Esophagus muscularis mucosa (tissue), 4 donors: ENCODE measurements around the gene NUDT1. TPM values are rescaled to one million over a fixed set of nuclear protein-coding genes. Genes with fewer than 3 reads are reported as not detected.

Source experiments
- DNase-seq: peaks from one replicate; pipeline ENCODE4 v3.0.0-alpha.2; 2017; ENCODE audit errors: extremely low spot score
- H3K27ac ChIP-seq, 4 donors: fragments of 200-600 bp; sonication (generic); replicated peaks in 1 of 4; 1 replicate in 3 of 4; 2 replicates in 1 of 4; pipeline ENCODE4 v1.5.1; 2016 to 2019; ENCODE audit warnings: mild to moderate bottlenecking in 1 of 4
- H3K27me3 ChIP-seq, 4 donors: fragments of 200-600 bp; sonication (generic); one replicate each; pipeline versions ENCODE4 v1.5.1 to v1.6.0; 2016 to 2019
- H3K36me3 ChIP-seq, 4 donors: fragments of 200-600 bp; sonication (generic); one replicate each; pipeline ENCODE4 v1.5.1; 2016 to 2019
- H3K4me1 ChIP-seq, 4 donors: fragments of 200-600 bp; sonication (generic); one replicate each; pipeline ENCODE4 v1.5.1; 2016 to 2019
- H3K4me3 ChIP-seq, 4 donors: fragments of 200-600 bp; sonication (generic); 1 replicate in 2 of 4; 2 replicates in 2 of 4; pipeline ENCODE4 v1.5.1; 2016 to 2019; ENCODE audit warnings: mild to moderate bottlenecking in 4 of 4, moderate library complexity in 1 of 4
- H3K9me3 ChIP-seq, 4 donors: fragments of 200-600 bp; sonication (generic); 1 replicate in 3 of 4; 2 replicates in 1 of 4; pipeline ENCODE4 v1.5.1; 2016 to 2019
- EP300 ChIP-seq: sonication (generic); formaldehyde crosslinking; IDR thresholded peaks from one replicate; pipeline ENCODE4 v1.6.1; 2017; ENCODE audit warnings: antibody characterized with exemption
- POLR2A ChIP-seq: fragments of 450-650 bp; IDR thresholded peaks from one replicate; pipeline ENCODE4 v1.6.1; 2017; ENCODE audit warnings: antibody characterized with exemption, moderate library complexity, mild to moderate bottlenecking, low read depth
- POLR2AphosphoS5 ChIP-seq, 2 donors: sonication (generic); formaldehyde crosslinking; IDR thresholded peaks; one replicate each; pipeline ENCODE4 v1.6.1; 2017; ENCODE audit warnings: antibody characterized with exemption in 2 of 2
- WGBS: methylation state at CpG from one replicate; pipeline ENCODE4 v1.1.5; 2018; 5-methylcytosine and 5-hydroxymethylcytosine counted together
- intact Hi-C: fragments of 100-400 bp; cut with DNase I; formaldehyde crosslinking; loops from one replicate; pipeline ENCODE4 v1.15.1; 2023
- total RNA-seq, 4 donors: library from RNA; depleted of rRNA; stranded (reverse); fragments of >200 nt; gene quantifications; one replicate each; pipeline versions ENCODE4 v1.1.0 to v1.2.1, GENCODE V29; 2016
- TF ChIP-seq, protein P1 (sequence below), 3 experiments: fragments of 200-600 bp in 2 of 3; fragments of 450-650 bp in 1 of 3; sonication (generic) in 2 of 3; IDR thresholded peaks; one replicate each; pipeline ENCODE4 v1.5.1; 2017 to 2019; ENCODE audit warnings: antibody characterized with exemption in 3 of 3, mild to moderate bottlenecking in 2 of 3, moderate library complexity in 1 of 3

Gene NUDT1
- total RNA-seq, 4 donors from 2014 or later, result 10.9 to 18.7 (median 18.0) TPM

DNA sequence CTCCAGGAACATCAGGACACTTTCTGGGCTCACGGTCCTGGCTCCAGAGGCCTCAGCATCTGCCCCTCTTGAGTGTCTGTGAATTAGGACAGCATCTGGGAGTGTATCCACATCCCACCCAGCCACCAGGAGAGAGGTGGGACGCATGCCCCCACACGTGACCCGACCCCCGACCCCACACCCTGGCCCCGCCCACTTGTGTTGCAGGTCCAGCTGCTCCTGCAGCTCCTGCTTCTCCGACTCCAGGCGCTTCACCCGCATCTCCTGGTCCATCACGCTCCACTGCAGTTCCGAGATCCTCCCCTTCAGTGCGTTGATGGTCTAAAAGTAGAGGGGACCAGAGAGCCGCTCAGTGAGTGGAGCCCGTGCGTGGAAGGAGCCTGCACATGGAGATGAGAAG lies 22.9 kb upstream of the NUDT1 start:
- Histone ChIP-seq H3K27ac (no peak overlapping the region), H3K9me3 (no peaks in the 10 kb centered on the region), H3K4me1 (peaks cover 0 to 5% (median 2%) of the 10 kb centered on the region in 4 donors), H3K4me3 (no peak overlapping the region), H3K36me3 (peaks cover 37 to 100% (median 91%) of the 10 kb centered on the region in 4 donors), H3K27me3 (no peaks in the 10 kb centered on the region)
- intact Hi-C loops, result loop anchor here (5.0 kb wide), 1 partner anchor 637 kb away; no protein-coding TSS in a partner anchor
- TF ChIP-seq EP300, result no peak
- TF ChIP-seq, protein P1, sequence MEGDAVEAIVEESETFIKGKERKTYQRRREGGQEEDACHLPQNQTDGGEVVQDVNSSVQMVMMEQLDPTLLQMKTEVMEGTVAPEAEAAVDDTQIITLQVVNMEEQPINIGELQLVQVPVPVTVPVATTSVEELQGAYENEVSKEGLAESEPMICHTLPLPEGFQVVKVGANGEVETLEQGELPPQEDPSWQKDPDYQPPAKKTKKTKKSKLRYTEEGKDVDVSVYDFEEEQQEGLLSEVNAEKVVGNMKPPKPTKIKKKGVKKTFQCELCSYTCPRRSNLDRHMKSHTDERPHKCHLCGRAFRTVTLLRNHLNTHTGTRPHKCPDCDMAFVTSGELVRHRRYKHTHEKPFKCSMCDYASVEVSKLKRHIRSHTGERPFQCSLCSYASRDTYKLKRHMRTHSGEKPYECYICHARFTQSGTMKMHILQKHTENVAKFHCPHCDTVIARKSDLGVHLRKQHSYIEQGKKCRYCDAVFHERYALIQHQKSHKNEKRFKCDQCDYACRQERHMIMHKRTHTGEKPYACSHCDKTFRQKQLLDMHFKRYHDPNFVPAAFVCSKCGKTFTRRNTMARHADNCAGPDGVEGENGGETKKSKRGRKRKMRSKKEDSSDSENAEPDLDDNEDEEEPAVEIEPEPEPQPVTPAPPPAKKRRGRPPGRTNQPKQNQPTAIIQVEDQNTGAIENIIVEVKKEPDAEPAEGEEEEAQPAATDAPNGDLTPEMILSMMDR (IDR thresholded peaks at IDR 0.05), result no peak
- no peak for TF ChIP-seq POLR2A
- no peak for TF ChIP-seq POLR2AphosphoS5 (IDR thresholded peaks at IDR 0.05)
- WGBS, result 96% methylated on average over 10 of the region's 15 CpGs
- no peak for DNase-seq

DNA sequence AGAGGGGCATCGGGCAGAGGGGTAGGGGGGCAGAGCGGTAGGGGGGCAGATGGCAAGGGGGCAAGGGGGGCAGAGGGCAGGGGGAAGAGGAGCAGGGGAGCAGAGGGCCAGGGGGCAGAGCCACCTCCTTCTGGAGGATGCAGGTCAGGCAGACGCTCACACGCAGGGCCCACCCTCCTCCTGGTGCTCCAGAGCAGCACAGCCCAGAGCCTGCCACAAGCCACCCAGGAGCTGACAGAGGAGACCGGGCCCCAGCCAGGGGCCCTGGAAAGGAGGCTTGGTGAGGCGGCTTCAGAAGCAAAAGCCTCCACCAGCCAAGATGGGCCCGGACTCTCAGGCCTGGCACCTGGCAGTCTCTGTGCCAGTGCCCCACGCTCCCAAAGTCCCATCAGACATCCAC lies 22.4 kb upstream of the NUDT1 start:
- TF ChIP-seq POLR2A (no peak), POLR2AphosphoS5 (IDR thresholded peaks at IDR 0.05) (no peak), EP300 (no peak)
- TF ChIP-seq, protein P1 (IDR thresholded peaks at IDR 0.05), result no peak
- intact Hi-C loops, result loop anchor here (5.0 kb wide), 1 partner anchor 637 kb away; no protein-coding TSS in a partner anchor
- H3K36me3 ChIP-seq, result peaks cover 32 to 100% (median 90%) of the 10 kb centered on the region in 4 donors

DNA sequence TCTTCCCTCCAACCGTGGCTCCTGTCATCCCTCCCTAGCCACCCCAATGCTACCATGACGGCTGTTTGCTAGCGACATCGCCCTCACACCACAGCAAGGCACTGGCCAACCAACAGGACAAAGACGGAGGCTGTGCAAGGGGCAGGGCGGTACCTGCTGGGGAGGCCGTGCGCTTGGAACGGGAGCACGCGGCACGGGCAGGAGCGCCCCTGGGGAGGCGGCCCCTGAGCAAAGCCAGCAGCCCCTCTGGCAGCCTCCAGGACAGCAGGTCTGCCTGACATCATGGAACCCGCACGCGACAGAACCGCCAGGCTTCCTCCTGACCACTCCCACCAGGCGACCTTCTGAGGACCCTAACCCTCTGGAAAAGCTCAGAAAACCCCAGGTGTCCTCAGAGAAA lies 22.0 kb upstream of the NUDT1 start:
- H3K36me3 ChIP-seq, result peaks cover 31 to 100% (median 91%) of the 10 kb centered on the region in 4 donors
- TF ChIP-seq POLR2AphosphoS5 (IDR thresholded peaks at IDR 0.05), result no peak
- TF ChIP-seq, protein P1 (IDR thresholded peaks at IDR 0.05), result no peak
- TF ChIP-seq EP300, result no peak
- TF ChIP-seq POLR2A, result no peak
- H3K4me3 ChIP-seq, result no peak overlapping the region
- H3K9me3 ChIP-seq, result no peaks in the 10 kb centered on the region
- WGBS, result 96% methylated on average over 17 of the region's 19 CpGs
- H3K27ac ChIP-seq, result no peak overlapping the region
- intact Hi-C loops, result no loop called here
- H3K27me3 ChIP-seq, result no peaks in the 10 kb centered on the region
- H3K4me1 ChIP-seq, result peaks cover 0 to 8% (median 0%) of the 10 kb centered on the region in 4 donors
- DNase-seq, result no peak

More for the DNA sequence above, 22.4 kb upstream of the NUDT1 start:
- H3K4me3 ChIP-seq, result no peak overlapping the region
- no peaks in the 10 kb centered on the region for H3K9me3 ChIP-seq
- peaks cover 0 to 8% (median under 1%) of the 10 kb centered on the region in 4 donors for H3K4me1 ChIP-seq
- H3K27ac ChIP-seq, result no peak overlapping the region
- DNase-seq, result no peak
- no peaks in the 10 kb centered on the region for H3K27me3 ChIP-seq
- WGBS, result 98% methylated on average over 8 of the region's 8 CpGs

DNA sequence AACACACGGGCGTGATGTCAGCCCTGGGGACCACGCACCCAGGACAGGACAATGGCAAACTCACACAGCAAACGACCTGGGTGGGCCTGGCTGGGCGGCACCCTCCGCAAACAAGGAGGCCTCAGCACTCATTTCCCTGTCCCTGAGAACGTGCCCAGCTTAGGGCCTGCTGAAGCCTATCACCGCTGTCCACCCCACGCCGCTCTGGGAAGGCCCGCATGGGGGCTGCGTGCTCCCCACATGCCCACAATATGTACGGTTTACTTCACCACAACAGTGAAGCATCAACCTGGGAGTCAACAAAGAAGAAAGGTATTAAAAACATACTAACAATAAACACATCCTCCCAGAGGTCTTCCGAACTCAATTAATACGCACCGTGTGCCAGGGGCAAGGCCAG lies 21.5 kb upstream of the NUDT1 start:
- no peak for DNase-seq
- Histone ChIP-seq H3K9me3 (no peaks in the 10 kb centered on the region), H3K4me3 (no peak overlapping the region), H3K36me3 (peaks cover 31 to 100% (median 92%) of the 10 kb centered on the region in 4 donors), H3K27me3 (no peaks in the 10 kb centered on the region), H3K4me1 (peaks cover 0 to 8% (median 0%) of the 10 kb centered on the region in 4 donors), H3K27ac (no peak overlapping the region)
- 94% methylated on average over 16 of the region's 16 CpGs for WGBS
- TF ChIP-seq, protein P1 (IDR thresholded peaks at IDR 0.05), result no peak
- TF ChIP-seq POLR2A (no peak), POLR2AphosphoS5 (IDR thresholded peaks at IDR 0.05) (no peak), EP300 (no peak)
- intact Hi-C loops, result no loop called here

DNA sequence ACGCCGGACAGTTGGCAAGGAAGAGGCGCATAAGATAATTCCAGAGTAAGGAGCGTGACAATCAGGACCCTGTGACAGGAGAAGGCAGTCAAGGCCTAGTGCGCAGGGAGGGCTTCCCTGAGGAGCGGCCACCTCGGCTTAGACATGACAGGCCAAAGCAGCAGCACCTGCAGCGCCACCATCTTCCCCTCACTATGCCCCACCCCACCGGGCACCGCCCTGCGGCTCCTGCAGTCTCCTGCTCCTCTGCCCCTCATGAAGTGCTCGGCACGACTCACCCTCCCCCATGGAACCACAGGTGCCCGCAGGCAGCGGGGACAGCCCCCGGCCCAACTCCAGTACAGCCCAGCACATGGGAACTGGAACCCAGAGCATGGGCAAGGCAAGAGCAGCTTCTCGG lies 21.1 kb upstream of the NUDT1 start:
- TF ChIP-seq EP300 (no peak), POLR2A (no peak), POLR2AphosphoS5 (IDR thresholded peaks at IDR 0.05) (no peak)
- TF ChIP-seq, protein P1 (IDR thresholded peaks at IDR 0.05), result no peak
- Histone ChIP-seq H3K27ac (no peak overlapping the region), H3K9me3 (no peaks in the 10 kb centered on the region), H3K36me3 (peaks cover 29 to 100% (median 92%) of the 10 kb centered on the region in 4 donors), H3K4me1 (peaks cover 0 to 8% (median 0%) of the 10 kb centered on the region in 4 donors), H3K27me3 (no peaks in the 10 kb centered on the region), H3K4me3 (no peak overlapping the region)
- intact Hi-C loops, result no loop called here
- DNase-seq, result no peak
- WGBS, result 93% methylated on average over 7 of the region's 17 CpGs
